NCI-H510A treated with DMSO at 0.1 percent for 48 hours (cell line): ENCODE measurements around the gene C14orf180.
A peak's percentile ranks its signal among the peaks of the same experiment; 100 is the strongest.

Experiments used
- DNase-seq: peaks from one replicate; lab custom pipeline; 2025; lab: John Stamatoyannopoulos, UW

Gene C14orf180

DNA sequence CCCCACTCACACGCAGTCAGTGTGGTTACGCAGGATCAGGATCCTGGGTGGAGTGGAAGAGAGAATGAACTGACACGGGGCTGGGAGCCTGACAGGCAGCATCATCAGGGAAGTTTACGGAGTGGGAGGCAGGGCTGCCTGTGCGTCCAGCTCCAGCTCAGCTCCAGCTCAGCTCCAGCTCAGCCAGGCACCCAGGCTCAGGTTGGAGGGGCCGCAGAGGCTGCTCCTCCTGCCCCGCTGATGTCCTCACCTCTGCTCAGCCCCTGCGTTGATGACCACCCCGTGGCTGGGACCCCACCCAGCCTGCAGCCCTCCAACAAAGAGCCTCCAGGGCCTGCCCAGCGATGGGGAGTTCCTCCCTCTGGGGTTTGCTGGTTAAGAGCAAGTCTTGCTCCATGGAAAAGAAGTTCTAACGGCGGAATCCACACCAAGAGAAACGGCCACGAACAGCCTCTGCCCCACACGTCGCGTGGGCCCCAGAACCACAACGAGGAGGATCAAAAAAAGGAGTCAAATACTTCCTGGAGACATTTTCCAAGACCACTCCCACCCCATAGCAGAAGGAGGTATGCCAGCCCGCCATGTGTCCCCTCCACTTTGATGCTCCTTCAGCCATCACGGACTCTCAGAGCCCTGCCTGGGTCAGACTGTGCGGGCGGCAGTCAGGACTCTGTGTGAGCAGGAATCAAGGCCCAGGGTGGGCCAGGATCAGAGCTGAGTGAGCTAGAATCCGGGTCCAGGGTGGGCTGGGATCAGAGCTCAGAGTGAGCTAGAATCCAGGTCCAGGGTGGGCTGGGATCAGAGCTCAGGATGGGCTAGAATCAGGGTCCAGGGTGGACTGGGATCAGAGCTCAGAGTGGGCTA, 17.7 kb upstream of the C14orf180 start:
- no peak for DNase-seq

DNA sequence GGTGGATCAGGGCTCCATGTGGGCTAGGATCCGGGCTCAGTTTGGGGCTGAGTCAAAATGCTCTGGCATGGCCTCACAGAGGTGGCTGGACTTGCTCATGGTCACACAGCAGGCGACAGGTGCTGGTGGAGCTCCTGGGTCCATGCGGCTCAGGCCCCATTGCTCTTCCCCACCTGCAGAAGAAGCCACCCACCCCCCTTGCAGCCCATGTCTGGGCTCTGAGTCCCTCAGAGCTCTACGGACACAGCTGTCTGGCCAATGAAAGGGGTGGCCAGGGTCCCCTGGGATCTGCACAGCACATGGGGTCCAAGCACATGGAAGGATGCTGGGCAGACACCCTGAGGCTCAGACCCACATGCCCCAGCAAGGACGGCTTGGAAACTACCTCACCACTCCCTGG, 17.0 kb upstream of the C14orf180 start:
- DNase-seq: no peak

DNA sequence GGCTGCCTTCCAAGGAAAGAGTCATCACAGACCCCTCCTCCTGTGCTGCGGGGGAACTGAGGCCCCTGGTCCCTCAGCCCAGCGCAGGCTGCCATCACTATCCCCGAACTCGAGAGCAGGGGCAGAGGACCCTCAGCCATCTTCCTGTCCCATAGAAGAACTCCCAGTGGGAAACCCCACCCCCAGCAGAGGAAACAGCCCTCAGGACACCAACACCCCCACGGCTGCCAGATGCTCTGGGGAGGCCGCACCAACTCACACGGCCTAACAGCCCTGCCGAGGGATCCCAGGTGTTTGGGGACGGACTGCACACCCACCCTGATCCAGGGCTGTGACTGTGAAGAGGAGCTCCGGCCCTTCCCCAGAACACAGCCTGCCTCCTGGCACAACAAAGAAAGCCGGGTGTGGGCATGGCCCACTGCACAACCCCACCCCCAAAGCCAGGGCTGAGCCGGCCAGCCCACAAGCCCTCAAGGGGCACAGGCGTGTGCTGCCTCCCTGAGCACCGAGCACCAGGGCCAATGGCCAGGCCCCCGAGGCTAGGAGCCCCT, 16.3 kb upstream of the C14orf180 start:
- DNase-seq: no peak

DNA sequence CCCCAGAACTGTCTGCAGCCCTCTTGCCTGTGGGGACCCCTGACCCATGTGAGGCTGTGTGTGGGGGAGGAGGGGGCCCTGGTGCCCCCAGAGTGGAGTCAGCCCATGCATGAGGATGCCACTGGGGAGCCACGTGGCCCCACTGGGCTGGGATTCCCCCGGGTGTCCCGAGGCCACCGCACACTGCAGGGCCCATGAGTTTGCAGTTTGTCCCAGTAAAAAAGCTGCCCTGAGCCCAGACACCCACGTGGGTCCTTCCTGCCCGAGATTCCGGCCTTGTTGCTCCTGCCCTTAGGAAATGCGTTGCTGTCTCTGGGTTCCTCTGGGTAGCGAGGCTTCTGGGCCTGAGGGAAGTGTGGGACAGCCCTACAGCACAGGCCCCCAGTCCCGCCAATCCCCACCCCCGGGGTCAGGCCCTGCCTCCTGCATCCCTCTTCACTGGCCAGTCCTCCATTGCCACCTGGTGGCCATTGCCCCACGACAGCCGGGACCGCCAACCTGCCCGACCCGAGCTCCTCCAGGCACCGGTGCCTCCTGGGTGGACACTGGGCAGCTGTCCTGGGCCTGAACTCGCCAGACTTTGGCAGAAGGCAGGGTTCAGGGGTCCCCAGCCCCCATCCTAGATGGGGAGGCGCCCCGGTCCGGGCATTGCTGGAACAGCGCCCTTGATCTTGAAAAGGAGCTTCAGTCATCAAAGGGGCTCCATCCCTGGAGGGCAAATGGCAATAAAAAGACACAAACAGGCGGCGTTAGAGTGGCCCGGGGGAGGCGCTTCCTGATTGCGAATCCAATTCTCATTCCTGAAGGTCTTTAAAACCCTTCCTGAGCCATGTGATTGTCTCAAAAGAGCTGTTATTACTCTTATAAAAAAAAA, 15.6 kb upstream of the C14orf180 start:
- DNase-seq: peak; percentile 56

DNA sequence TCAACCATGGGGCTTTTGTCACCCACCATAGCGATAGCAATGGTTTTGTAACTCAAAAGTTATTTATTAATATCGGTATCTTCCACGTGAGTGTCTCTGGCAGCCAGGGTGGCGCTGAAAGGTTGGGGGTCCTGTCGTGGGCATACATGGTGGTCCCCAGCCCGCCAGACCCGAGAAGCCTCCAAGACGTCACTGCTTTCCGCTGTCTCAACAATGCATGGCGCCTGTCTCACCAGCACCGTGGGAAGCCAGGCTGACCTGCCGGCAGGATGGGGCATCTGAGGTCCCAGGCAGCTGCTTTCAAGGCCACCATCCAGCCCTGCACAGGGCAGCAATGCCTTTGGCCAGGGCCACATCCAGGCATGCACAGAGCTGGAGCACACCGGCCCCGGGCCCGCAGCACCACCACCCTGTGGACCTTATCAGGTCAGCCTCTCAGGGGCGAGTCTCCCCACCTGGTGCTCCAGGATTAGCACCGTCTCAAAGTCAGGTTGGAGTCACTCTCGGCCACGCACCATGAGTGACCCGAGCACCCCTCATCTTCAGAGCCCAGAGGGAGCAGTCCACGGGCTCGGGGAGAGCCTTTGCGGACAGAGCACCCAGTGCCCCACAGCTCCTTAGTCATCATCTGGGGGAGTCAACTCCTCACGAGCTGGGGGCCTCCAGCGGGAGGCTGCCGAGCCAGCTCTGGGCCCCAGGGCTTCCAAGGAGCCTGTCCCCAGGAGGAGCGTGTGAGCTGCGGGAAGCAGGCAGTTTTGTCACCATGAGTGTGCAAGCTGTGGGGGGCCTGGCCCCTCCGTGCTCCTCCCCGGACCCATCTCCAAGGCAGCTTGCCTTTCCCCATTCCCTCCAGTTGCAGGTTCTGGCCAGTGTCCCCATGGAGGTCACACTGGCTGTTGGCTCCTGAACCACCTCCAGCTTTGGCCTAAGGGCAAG, 14.6 kb upstream of the C14orf180 start:
- DNase-seq: no peak

DNA sequence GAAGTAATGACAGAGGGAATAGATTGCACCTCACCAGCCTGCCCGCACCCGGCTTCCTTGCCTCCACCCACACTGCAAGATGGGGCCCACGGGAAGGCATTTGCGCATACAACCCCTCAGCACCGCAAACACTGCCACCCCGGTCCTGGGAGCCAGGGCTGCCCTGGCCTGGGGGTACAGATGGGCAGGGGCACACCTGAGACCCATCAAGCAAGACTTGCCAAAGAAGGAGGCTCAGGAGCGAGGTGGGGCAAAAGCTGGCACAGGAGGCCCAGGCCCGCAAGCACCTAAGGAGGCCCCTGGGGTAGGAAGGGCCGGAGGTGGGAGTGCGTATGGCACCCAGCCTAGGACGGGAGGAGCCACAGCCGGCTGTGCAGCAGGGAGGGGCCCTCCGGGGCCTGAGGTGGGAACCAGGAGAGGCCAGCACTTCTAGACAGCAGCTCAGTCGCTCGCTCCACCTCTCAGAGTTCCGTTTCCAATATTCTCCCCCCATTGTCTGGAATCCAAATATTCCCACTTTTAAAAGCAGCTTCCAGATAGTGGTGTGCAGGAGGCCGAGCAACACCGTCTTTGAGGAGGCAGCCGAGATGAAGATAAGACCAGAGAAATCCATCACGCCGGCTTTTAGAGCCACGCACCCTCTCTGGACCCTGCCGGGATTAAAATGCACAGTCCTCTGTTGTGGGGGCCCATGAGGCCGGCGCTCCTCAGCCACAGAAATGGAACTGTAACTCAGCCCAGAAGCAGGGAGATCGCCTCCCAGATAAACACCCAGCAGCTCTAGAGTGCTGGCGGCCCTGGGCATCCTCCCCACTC, 12.2 kb upstream of the C14orf180 start:
- no peak for DNase-seq

DNA sequence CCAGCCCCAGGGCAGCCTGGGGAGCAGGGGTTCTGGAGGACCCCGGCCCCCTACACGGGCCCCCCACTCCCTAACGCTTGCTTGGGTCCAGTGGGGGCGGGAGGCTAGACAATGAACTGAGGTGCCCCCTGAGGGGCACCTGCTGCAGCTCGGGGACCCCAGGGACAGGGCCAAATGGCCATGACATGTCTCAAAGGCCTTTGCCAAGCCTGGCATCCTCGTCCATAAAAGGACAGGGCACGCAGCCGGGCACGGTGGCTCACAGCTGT, 11.7 kb upstream of the C14orf180 start:
- no peak for DNase-seq

DNA sequence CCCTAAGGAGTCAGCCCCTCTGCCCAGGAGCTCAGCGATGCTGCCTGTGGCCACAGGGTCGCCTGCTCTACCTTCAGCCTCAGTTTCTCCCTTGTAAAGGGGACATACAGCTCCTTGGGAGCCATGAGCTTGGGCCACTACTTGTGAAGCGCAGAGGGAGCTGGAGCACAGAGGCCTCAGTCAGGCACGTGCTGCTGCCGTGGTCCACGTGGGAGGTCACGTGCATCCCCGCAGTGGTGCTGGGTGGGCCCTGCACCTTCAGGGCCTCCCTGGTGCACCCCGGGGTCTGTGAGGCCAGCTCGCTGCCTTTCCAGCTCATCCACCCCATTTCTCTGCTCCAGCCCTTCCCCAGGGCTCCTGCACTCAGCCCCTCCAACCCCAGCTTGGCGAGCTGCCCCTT, 10.9 kb upstream of the C14orf180 start:
- DNase-seq: no peak

DNA sequence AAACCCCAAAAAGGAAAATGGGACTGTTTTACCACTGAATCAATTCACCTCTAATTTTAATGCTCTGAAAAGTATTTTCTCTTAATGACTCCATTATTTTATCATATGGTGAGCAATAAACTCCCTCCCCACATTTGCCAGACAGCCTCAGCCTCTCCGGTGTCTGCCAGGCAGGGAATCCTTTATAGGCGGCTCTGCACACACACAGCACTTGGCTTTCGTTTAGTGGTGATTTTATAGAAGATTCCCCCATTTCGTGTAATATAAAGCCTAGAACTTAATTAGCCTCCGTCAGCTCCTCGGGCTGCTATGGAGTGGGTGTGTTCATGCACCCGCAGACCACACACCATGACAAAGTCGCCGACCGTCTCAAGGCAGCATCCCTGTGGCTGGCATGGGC, 10.1 kb upstream of the C14orf180 start:
- no peak for DNase-seq

DNA sequence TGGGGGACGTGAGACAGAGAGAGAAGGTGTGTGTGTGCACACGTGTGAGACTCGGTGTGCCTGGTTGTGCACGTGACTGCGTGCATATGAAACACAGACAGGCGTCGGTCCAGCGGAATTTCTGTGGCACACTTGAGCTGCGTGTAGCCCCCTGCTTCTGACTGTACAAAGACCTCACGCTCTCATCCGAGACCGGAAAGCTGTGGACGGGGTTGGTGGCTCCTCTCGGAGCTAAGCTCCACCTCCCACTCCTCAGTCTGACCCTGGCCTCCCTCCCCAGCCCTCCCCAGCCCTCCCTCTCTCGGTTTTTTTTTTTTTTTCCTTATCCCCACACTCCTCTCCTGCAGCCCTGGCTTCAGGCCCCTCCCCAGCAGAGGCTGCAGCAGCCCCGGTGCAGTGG, 8.3 kb upstream of the C14orf180 start:
- DNase-seq: no peak

DNA sequence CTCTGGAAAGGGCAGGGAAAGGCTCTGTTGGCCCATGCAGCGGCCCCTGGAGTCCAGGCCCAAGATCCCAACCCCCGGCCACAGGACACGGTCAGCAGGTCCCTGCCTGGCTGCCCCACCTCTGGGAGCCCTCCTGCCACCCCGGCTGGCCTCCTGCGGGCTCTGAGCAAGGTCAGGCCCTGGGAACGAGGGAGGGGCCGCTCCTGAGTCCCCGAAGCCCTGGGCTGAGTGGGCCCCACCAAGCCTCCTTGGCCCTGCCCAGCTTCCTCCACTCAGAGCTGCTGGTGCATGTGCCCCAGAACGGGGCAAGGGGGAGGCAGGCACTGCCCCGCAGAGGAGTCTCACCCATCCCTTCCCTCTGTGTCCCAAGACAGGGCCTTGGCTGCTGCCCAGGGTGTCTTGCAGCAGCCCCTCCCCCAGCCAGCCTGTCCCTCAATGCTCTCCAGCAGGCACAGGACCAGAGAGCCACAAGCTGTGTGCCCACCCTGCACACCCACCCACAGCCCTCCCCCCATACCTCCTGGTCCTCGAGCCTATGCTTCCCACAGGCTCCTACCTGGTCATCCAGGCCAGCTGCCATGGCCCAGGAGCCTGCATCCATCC, 7.4 kb upstream of the C14orf180 start:
- no peak for DNase-seq

DNA sequence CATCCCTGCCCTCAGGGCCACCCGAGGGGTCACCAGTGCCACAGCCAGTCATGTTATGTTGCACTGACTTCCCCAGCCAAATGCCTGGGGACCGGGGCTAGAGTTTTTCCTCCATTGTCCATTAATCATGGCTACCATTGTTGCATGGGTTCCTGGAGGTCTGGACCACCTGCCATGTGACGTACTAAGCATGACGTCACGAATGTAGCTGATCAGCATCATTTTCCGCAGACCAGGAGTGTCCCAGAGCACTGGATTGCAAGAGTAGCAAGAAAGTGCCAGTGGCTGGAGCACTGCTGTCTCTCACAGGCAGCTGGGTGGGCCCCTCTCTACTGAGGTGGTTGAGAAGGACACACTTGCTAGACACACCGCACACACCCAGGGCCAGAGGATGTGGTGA, 6.9 kb upstream of the C14orf180 start:
- DNase-seq: no peak

DNA sequence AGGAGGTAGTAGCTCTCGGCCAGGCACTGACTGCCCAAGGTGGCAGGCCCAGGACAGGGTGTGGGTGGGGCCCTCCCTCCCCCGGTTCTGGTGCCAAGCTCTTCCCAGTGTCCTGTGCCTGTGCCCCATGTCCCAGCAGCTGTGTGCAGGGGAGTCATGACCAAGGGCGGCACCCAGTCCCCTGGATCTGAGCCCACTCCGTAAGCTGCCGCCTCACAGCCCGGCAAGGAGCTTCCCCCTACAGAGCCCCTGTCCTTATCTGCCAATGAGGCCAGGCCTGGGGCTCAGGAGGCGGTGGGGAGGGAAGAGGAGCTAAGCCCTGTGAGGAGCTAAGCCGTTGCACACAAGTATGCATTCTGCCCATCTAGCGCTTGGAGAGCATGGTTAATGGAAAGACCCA, 5.6 kb upstream of the C14orf180 start:
- no peak for DNase-seq

DNA sequence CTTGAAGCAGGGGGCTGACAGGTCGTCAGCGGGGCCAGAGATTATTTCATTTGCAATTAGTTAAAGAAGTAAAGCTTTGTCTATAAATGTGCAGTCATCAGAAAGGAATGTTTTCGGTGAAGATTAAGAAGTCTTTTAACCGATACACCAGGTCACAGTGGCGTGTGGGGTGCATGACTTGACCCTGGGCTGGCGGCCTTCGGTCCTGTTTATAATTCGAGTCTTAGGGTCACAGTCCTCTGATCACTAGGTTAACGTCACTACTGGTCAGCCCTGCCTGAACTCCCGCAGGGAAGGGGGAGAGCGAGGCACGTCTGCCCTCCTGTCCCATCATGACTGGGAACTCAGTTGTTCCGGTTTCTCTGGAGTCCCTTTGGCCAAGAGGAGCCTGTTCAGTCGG, 5.0 kb upstream of the C14orf180 start:
- no peak for DNase-seq

DNA sequence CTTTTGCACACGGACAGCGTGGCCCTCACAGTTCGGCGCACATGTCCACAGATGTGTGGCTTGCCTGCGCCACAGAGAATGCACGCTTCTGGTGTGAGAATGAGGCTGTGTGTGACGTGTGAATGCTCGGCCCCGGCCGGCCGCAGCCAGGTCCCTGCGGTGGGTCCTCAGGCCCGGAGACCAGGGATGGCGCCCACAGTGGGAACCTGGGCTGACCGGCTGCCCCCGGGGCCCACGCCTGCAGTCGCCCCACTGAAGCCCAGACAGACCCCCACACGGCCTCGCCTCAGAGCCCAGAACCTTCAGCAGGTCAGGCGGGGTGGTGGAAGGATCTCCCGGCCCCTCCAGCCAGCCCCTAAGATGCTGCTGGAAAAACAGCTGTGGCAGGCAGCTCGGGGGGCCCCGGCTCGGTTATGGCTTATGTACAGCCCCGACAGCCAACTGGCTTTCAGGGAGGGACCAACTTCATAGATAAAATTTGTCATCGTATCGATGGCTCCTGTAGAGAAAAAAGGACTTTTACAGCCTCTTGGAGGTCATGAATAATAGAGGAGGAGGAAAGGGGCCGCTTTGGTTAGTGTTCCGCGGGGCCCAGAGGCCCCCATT, 4.5 kb upstream of the C14orf180 start:
- DNase-seq: no peak

DNA sequence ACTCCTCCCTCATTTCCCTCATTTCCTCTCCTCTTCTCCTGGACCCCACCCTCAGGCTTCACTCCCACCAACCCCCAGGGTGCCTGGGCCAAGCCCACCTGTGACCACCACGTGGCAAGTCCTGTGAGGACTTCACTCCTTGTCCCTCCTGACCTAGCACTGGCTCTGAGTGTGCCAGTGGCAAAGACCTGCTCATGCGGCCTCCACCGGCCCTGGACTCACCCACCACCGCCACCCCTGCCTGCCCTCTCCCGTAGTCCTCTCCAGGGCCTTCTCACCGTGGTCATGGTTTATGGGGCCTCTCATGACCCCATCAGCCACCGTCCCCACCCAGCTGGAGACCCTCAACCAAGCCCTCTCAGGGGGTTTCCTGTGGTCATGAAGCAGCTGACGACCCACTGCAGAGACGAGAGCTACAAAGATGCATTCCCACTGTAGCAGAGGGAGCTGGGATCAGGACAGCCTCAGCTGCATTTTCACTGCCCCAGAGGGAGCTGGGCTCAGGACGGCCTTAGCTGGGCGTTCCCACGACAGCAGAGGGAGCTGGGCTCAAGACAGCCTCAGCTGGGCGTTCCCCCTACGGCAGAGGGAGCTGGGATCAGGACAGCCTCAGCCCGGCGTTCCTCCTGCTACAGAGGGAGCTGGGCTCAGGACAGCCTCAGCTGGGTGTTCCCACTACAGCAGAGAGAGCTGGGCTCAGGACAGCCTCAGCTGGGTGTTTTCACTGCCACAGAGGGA, 3.2 kb upstream of the C14orf180 start:
- DNase-seq: no peak

DNA sequence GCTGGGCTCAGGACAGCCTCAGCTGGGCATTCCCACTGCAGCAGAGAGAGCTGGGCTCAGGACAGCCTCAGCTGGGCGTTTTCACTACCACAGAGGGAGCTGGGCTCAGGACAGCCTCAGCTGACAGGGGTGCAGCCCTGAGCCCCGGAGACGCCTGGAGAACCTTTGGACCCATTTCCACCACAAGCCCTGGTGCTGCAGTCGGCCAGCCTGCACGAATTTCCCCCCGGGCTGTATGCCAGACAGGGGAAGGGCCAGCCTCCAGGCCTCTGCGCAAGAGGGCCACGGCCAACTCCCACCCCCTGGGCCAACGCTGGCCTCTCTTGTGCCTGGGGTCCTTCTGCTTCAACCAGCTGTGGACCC, 2.6 kb upstream of the C14orf180 start:
- no peak for DNase-seq

DNA sequence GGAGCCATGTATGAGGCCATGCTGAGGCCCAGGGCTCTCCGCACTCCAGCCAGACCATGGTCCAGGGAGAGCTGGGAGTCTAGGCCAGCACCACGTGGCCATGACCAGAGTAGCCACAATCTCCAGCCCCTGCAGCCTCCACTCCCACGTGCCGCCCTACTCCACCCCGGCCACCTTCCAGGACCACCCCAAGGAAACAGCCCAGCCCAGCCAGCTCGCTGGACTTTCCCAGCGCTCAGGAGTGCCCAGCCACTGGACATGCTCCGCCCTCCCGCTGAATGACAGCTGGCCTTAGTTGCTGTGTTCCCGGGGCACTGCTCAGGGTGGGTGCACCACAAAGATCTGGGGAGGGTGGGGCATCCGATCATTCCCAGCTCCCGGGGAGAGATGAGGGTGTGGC, 2.1 kb upstream of the C14orf180 start:
- DNase-seq: no peak

DNA sequence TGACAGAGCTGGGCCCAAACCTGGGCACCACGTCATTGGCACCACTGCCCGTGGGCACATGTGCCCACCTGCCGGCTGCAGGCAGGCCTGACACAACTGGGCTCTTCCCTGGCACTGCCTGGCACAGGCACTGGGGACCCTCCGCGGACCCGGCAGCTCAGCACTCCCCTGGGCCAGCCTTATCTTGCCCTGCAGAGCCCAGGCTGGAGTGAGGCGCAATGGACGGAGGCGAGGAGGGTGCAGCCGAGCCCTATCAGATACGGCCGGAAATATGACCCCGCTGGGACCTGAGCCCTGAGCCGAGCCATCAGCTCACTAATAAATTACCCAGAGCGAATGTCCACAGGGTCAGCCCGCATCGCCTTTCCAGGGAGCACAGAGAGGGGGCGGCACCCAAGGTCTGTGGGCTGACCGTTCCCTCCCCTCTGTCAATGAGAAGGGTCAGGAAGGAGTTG, 1.7 kb upstream of the C14orf180 start:
- DNase-seq: no peak

DNA sequence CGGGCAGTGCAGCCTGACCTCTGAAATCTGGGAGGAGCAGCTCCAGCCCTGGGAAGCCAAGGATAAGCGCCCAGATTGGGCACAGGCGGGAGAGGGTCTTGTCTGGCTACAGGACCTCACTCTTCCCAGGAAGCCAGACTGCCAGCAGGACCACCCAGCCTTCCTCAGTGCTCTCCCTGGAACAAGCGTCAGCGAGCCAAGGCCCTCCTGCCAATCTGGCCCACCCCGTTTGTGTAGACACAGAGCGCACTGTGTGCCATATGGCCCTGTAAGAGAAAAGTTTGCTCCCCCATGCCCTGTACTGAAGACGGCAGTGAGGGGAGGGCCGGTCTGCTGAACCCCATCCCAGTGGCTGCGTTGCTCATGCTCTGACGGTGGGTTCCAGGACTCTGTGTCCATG, 1.2 kb upstream of the C14orf180 start:
- DNase-seq: no peak
